NCI-H748 (cell line): ENCODE data around the gene SS18.
"Not testable (repeated sequence)": the region's sequence is repeated elsewhere in the genome, so short reads cannot be mapped to it uniquely, and the experiment has no call there.

ENCODE experiments used
- DNase-seq: peaks from one replicate; lab custom pipeline; 2025; ENCODE audit not compliant: unreplicated experiment; lab: John Stamatoyannopoulos, UW

The SS18 gene, protein sequence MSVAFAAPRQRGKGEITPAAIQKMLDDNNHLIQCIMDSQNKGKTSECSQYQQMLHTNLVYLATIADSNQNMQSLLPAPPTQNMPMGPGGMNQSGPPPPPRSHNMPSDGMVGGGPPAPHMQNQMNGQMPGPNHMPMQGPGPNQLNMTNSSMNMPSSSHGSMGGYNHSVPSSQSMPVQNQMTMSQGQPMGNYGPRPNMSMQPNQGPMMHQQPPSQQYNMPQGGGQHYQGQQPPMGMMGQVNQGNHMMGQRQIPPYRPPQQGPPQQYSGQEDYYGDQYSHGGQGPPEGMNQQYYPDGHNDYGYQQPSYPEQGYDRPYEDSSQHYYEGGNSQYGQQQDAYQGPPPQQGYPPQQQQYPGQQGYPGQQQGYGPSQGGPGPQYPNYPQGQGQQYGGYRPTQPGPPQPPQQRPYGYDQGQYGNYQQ

DNA sequence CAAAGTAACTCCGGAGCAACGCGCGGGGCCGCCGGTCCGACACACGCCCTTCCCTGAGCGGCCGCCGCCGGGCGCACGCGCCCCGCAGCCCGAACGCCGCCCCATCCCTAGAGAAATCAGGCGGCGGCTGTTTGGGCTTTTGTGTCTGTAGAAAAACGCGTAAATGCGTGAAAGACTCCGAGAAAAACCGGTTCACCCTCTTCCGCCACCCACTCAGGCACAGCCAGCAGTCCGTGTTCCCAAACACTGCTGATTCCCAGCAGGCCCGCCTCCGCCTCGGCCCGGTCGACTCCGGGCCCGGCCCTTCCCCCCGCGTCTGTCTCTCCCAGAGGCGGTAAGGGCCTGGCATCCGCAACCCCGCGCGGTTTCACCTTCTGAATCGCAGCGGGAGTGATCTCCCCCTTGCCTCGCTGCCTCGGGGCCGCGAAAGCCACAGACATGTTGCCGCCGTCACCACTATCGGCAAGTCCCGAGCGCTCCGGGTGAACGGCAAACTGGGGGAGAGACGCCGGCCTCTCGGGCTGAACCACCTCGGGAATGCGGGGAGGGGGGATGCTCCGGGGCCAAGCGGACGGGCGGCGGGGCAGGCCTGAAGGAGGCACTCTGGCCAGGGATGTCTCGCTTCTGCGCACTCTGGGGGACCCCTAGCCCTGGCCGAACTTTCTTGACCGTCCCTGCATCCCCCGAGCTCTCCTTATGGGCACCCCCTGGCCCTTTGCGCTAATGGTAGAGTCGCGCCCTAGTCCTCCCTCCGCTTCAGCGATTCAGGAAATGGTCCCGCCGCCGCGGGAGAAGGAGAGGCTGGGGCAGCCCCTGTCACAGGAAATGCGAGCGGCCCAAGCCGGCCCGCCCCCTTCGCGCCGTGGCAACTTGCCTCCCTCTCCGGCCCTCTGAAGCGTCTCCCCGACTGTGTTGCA lies at the start of gene SS18:
TSS of gene SS18 (minus strand) at position 484 of the 917 bp plus-strand sequence. CDS start at position 440, 44 bp downstream.
- DNase-seq: peak; percentile 96

DNA sequence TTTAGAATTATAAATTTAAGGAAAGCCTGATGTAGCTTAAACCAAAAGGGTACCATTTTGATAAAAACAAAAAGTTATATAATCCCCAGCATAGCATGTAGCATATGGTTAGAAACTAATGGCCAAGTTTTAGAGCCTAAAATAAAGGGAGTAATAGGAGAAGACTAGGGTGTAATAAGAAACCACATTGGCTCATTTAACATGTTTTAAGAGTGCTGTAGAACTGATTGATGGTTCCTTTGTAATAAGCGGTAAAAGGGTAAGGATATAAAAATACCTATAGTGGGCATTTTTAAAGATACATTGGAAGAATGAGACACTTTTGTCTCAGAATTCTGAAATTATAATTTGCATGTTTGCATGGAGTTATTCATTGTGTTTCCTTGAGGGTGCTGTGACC lies 45.1 kb upstream of the SS18 start:
- DNase-seq: no peak

DNA sequence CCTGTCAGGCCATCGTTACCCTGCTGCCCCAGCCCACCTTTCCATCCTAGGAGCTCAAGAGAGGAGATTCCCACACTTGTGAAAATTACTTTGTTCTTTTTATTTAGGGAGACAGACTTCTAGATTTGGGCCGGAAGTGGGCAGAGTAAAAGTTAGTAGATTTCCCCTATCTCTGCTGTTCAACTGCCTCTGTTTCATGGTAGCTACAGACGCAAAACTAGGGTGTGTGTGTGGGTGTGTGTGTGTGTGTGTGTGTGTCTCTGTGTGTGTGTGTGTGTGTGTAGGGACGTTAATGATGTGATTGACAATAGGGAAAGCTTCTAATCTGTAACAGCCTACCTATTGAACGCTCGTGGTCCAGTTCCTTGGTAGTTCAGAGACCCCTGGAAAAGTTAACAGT lies 43.7 kb upstream of the SS18 start:
- no peak for DNase-seq

DNA sequence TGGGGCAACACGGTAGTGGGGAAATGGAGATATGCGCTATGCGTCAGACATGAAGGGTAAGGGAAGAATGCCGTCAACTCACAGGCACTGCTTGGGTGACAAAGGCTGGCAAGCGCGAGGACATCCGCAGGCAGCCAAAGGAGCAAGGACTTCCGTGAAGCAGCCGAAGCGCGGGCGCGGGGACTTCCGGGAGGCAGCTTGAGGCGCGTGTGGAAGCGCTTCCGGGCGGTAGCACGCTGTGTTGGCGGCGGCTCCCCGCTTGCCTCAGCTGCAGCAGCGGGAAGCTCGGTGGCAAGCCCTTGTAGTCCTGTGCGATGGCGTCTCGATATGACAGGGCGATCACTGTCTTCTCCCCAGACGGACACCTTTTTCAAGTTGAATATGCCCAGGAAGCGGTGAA lies 43.2 kb upstream of the SS18 start, which contains the start of gene PSMA8:
TSS of gene PSMA8 (plus strand) at position 218 of the 400 bp plus-strand sequence. CDS start at position 315, 97 bp downstream.
- DNase-seq: no peak

DNA sequence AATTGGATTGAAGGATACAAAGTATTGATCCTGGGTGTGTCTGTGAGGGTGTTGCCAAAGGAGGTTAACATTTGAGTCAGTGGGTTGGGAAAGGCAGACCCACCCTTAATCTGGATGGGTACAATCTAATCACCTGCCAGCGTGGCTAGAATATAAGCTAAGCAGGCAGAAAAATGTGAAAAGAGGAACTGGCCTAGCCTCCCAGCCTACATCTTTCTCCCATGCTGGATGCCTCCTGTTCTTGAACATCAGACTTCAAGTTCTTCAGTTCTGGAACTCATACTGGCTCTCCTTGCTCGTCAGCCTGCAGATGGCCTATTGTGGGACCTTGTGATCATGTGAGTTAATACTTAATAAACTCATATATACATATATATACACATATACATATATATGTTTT lies 37.8 kb upstream of the SS18 start:
- not testable (repeated sequence) for DNase-seq

DNA sequence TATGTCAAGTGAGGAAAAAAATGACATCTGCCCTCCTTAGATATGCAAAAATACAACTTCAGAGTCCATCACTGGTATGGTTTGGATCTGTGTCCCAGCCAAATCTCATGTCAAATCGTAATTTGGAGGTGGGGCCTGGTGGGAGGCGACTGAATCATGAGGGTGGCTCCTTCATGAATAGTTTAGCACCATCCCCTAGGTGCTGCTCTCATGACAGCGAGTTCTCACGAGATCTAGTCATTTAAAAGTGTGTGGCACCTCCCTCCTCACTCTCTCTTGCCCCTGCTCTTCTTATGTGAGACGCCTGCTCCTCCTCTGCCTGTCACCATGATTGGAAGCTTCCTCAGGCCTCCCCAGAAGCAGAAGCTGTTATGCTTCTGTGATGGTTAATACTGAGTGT lies 37.4 kb upstream of the SS18 start:
- no peak for DNase-seq

DNA sequence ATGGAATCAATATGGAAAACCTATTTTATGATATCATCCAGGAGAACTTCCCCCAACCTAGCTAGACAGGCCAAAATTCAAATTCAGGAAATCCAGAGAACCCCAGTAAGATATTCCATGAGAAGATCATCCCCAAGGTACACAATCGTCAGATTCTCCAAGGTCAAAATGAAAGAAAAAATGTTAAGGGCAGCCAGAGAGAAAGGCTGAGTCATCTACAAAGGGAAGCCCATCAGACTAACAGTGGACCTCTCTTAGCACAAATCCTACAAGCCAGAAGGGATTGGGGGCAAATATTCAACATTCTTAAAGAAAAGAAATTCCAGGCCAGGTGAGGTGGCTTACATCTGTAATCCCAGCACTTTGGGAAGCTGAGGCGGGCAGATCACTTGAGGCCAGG lies 31.6 kb upstream of the SS18 start:
- not testable (repeated sequence) for DNase-seq

DNA sequence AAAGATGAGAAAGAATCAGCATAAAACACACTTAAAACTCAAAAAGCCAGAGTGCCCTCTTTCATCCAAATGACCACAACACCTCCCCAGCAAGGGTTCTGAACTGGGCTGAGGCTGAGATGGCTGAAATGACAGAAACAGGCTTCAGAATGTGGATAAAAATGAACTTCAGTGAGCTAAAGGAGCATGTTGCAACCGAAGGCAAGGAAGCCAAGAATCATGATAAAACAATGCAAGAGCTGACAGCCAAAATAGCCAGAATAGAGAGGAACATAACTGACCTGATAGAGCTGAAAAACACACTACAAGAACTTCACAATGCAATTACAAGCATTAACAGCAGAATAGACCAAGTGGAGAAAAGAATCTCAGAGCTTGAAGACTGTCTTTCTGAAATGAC lies 31.1 kb upstream of the SS18 start:
- DNase-seq: no peak

DNA sequence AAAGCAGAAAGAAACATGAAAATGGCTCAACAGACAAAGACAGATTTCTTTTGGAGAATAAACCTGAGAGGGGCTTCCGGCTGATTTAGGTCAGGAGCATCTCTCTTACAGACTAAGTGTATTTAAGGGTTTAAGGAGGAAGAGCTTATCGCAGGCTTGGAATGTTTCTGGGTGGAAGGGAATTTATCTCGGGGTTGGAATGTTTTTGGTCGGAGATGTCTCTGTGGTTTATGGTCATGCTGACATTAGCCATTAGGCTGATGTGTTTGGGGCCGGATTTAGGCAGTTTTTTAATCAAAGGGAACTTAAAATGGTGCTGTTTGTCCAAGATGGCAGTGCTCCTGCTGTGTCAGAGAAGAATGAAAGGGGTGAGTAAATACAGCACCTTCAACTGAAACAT lies 28.8 kb upstream of the SS18 start:
- DNase-seq: no peak

DNA sequence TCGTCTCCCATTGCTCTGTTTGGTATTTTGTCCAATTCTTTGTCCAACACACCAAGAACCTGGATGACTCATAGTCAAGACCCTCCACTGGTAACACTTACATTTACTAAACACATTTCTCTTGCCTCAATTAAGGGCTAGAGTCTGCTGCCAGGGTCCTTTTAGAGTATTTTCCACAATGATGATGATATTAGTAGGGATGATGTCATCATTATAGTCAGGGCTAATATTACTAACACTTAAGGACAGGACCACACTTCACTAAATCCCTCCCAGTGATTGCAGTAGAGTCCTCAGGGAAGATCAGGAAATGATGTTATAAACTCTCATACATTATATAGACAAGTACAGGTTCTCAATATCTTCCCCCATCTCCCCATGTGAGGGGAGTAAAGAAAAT lies 13.6 kb upstream of the SS18 start:
- no peak for DNase-seq

DNA sequence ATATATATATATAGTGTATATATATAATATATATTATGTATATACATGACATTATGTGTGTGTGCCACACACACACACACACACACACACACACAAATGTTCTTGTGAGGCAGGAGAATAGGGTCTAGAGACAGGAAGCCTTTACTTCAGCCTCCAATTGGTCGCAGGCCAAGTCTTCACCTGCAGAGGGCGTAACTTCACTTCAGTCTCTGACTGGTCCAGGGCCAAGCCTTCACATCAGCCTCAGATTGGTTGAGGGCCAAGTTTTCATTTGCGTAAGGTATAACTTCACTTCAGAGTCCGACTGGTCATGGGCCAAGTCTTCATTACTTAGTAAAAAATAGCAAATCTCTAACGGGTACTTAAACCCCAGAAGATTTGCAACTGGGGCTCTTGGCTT lies 13.2 kb upstream of the SS18 start:
- peak; percentile 45 for DNase-seq

DNA sequence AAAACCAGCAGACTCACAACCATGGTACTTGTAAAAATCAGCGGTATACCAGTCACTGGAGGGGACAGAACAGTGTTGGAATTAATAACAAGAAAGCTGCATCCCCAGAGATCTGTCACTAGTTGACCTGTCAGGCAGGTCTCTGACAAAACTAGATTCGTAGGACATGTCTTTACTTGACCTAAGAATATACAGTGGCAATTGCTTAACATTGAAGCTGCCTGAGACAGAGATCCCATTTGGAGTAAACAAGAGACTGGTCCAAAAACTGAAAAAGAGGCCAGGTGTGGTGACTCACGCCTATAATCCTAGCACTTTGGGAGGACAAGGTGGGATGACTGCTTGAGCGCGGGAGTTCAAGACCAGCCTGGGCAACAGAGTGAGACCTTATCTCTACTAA lies 7.2 kb upstream of the SS18 start:
- no peak for DNase-seq

DNA sequence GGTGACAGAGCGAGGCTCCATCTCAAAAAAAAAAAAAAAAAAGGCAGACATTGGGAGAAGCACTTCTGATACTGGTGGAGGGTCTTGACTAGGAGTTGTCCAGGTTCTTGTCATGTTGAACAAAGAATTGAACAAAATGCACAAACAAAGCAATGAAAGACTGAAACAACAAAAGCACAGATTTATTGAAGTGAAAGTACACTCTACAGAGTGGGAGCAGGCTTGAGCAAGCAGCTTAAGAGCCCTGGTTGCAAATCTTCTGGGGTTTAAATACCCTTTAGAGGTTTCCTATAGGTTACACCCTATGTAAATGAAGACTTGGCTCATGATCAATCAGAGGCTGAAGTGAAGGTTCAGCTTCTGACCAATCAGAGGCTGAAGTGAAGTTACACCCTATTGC lies 6.4 kb upstream of the SS18 start:
- DNase-seq: no peak

DNA sequence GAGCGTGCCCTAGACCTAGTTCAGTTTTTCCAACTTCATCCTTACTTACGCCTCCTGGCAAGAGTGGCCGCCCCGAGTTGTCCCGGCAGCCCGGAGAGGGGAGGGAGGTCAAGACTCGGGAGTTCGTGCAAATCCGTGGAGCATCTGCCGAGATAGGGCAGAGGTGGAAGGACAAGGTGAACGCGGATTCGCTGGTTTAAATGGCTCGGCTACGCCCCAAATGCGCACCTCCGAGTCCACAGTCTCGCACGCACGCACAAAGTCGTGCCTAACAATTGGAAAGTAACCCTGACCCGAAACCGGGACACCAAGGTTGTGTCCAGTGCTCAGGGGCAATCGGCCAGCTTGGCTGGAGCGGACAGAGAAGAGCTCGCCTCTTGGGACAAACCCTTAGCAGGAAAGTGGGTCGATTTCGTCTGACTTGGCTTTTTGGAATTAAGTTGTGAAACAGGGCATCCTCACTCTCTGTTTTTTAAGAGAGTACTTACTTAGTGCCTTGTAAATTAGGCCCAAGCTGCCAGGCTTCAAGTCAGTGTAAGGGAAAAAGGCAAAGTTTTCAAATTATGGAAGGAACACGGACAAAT lies 726 bp upstream of the SS18 start:
- peak; percentile 87 for DNase-seq

DNA sequence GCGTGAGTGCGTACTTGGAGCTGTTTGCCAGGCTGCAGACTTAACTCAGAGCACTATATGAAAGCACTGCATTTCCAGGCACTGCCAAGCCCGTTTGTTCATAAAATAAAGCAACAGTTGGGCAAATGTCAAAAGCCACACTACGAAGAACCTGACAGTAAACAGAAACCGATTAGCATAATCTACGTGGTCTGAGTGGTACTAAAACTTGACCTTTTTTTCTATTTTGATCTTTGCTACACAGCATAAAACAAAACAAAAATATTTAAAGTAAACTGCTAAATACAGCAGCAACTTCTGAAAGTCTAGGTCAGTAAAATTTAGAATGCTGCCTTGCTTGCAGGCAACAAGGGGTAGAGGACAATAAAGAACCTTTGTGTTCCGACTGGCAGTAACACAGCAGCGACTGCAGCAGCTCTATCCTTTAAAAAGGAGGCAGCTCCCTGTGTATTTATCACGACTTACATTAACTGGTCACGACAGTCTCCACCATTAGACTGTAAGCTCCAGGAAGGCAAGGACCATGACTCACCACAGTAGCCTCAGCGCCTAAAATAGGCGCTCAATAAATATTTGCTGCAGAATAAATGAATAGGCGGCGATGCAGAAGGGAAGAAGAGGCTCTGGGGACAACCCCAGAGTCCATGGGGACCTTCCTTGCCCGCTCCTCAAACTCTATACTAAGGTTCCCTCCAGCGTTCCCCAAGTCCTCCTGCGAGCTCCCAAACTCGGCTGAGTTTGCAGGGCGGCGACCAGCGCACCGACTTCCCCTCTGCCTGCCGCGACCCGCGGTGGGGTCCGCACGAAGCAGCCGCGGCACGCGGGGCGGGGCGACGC lies 902 bp downstream of the SS18 start:
- peak; percentile 60 for DNase-seq

DNA sequence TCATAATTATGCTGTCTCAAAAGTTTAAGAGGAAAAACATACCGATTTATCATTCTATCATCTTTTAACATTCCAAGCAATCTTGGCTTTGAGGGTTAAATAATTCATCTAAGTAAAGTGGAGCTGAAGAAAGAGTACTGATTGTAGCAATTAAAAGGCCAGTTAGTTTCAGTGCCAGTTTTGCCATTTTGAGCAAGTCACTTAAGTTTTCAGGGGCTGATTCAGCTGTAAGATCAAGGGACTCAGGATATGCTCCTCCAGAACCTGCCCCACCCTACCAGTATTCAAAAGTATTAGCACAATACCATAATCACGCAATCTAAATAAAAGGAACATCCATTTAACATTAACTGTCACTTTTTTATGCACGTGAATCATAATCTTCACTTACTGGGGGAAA lies 1.9 kb downstream of the SS18 start:
- no peak for DNase-seq

DNA sequence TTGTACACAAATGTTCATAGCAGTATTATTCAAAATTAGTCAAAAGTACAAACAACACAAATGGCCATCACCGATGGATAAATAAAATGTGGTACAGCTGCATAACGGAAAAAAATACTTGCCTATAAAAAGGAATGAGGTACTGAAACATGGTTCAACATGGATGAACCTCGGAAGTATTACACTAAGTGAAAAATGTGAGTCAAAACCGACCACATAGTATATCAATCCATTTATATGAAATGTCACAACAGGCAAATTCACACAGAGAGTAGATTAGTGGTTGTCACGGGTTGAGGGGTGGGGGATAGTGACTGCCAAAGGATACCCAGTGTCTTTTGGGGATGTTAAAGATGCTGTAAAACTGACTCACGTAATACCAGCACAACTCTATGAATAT lies 3.5 kb downstream of the SS18 start:
- no peak for DNase-seq

DNA sequence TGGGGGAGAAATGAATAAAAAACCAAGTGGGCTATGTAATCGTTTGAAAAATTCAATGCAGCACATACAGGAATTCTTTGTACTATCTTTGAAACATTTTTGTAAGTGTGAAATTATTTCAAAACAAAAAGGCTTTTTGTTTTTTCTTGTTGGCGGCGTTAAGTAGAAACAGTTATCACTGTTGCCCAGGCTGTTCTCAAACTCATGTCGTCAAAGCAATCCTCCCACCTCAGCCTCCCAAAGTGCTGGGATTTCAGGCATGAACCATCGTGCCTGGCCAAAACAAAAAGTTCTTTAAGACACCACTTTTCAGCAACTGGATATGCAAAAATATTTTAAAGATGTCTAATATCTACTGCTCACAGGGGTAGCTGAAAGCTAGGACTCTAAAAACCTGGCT lies 5.4 kb downstream of the SS18 start:
- no peak for DNase-seq

DNA sequence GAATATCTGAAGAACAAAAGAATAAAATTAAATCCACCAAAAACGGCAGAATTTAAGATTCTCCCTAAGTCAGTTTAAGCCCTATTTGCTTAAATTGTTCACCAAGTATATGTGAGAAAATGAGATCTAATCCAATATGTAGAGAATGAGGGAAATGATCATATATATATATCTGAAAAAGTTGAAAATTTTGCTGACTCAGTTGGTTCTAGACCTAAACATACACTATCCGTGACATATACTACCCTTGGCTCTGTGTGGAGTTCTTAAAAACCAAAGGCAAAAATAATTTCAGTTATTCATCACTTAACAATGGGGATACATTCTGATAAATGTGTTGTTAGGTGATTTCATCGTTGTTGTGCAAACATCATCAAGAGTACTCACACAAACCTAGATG lies 7.3 kb downstream of the SS18 start:
- DNase-seq: no peak

DNA sequence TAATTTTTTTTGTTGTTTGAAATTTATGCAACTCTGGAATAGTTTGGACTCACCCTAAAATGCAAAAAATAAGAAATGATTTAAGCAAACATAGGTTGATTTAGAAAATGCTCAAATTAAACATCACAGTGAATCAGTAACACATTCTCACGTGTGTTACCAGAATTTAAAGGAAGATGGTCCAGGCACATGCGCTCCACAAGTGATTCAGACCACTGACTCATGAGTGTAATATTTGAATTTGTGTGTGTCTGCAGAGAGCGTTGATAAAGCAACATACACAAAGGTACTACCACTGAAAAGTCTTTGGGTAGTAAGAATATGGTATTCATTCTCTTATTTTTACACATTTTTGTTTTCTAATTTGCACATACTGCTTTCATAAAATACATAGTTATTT lies 7.9 kb downstream of the SS18 start:
- DNase-seq: no peak

DNA sequence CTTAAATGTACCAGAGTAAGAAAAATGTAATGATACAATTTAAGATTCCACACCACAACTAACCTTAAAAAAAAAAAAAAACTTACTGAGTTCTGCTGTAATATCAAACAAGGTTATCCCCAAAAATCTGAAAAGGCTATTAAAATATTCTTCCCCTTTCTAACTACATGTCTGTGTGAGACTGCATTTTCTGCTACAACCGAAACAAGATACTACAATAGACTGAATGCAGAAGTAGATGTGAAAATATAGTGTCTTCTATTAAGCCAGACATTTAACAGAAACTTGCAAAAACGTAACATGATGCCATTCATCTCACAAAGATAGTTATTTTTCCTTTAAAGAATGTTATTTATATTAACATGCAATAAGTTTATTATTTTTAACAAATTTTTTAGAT lies 16.2 kb downstream of the SS18 start:
- no peak for DNase-seq
